GM21360 (cell line): Measurements from ENCODE around the gene TEK.
"Not testable (repeated sequence)": the region's sequence is repeated elsewhere in the genome, so short reads cannot be mapped to it uniquely, and the experiment has no call there.

ENCODE experiments used
- ATAC-seq: cut with Tn5 transposase; IDR thresholded peaks from one replicate; pipeline ENCODE4 v1.9.1; 2021; ENCODE audit warnings: mild to moderate bottlenecking, moderate library complexity; ENCODE audit not compliant: unreplicated experiment

The TEK gene

DNA sequence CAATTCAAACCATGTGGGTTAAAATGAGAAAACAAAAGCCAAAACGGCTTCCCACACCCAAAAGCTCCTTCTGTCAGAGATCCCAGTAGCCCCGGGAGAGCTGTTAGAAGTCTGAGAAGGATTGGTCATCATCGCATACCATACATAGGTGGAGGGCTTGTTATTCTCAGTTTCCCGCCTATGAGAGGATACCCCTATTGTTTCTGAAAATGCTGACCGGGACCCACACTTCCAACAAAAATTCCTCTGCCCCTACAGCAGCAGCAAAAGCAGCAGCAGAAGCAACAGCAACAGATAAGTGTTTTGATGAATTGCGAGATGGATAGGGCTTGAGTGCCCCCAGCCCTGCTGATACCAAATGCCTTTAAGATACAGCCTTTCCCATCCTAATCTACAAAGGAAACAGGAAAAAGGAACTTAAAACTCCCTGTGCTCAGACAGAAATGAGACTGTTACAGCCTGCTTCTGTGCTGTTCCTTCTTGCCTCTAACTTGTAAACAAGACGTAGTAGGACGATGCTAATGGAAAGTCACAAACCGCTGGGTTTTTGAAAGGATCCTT lies at the start of gene TEK:
TSS of gene TEK (plus strand) at position 245 of the 561 bp plus-strand sequence. CDS start 366 bp downstream, outside the sequence.
- ATAC-seq, result no peak

- no peak for ATAC-seq
Observed at GRCh38 chr9:27059412-27059811, 49.6 kb upstream of the TEK start.

DNA sequence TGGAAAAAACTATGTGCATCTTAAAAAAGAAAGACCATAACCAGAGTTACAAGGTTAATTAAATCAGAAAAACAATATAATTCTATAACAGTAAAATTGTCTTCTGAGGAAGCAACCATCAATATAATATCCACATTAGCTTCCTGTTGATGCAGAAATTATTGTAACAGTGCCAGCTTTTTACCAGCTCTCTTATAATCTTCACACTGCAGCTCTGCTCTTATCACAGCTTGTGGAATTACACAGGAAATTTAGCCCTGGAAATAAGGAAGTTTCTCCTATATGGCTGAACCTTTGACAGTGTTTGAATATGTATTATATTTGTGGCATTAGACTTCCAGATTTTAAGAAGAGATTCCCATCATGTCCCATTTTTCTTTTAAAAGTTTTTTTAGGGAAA lies 49.1 kb upstream of the TEK start:
- ATAC-seq, result no peak

DNA sequence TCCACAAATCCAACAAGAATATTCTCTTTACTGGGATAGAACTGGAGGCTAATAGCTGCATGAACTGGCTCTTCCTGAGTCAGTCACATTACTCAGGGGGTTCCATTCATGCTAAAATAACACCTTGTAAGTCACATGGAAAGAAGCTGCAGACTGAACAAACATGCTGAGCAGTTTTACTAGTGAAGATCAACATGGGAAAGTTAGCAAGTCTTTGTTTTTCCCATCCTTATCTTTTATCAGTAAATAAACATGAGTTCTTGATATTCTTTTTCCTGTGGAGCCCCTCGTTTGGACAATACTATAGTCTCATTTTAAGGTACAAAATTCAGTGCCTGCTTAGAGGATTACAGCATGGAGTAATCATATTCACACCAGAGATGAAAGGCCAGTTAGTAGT lies 43.7 kb upstream of the TEK start:
- no peak for ATAC-seq

DNA sequence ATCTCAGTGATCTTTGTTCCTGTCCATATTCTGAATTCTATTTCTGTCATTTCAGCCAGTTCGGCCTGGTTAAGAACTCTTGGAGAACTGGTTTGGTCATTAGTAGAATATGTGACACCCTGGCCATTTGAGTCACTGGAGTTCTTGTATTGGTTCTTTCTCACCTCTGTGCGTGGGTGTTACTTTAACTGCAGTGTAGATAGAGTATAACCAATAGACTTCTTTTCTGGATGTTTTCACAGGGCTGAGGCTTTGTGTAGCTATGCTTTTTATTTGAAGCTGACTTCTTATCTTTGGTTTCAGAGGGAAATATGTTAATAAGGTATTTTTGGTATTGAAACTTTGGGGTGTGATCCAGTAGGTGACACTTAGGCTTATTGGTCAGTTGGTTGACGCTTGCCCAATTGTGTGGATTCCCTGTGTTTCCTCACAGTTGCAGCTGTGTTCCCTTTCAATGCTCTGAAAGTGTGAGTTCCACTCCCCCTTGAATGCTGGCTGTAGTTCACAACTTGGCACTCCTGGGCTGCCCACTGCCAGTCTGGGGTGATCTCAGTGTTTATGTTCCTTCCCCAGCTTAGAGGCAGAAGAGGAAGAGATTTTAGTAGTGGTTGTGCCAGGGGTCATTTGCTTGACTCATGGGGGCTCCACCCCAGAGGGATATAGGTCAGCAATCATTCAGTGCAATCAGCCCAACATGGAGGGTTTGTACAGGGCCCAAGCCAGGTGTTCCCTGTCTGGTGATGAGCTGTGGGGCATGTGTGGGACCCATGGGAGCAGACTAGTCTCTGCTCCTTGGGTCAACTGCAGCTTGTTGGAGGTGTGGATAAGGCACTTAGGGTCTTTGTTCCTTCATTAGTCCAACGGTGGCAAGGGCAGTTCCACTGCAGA lies 34.9 kb upstream of the TEK start:
- no peak for ATAC-seq

GRCh38 chr9:27078685-27079084 lies 30.3 kb upstream of the TEK start:
- no peak for ATAC-seq

- no peak for ATAC-seq
Observed at GRCh38 chr9:27085456-27085855, 23.6 kb upstream of the TEK start.

DNA sequence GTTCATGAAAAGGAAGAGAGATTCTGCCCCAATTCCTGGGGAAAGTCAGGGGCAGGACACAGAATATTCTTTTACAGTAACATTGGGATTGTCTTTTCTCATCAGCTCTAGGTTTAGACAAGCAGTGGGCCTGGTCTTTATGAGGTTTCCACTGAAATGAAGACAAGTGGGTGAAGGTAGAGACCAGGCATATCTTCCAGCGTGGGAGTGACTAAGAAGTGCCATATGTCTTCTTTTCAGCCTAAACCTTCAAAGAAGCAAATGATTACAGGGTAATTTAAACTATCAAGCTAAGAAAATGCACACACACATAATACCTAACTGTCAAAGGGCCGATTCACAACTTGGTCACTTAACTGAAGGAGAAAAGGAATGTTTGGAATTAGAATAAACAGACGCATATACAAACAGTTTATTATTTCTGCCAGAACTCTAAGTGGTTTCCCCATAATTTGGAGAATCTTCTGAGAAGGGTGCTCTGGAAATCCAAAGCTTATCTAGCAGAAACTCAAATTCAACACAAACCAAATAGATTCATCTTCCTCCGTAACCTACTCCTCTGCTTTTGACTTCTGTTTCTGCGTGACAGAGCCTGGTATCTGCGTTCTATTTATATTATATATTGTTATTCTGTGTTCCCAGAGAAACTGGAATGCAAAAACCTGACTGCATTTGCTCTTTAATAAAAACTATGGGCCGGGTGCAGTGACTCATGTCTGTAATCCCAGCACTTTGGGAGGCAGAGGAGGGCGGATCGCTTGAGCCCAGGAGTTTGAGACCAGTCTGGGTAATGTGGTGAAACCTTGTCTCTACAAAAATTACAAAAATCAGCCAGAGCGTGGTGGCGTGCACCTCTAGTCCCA lies 22.0 kb upstream of the TEK start:
- no peak for ATAC-seq

- no peak for ATAC-seq
Observed at GRCh38 chr9:27088981-27089380, 20.0 kb upstream of the TEK start.

GRCh38 chr9:27089706-27090105 lies 19.3 kb upstream of the TEK start:
- no peak for ATAC-seq

GRCh38 chr9:27090231-27090630 lies 18.8 kb upstream of the TEK start:
- ATAC-seq, result no peak

DNA sequence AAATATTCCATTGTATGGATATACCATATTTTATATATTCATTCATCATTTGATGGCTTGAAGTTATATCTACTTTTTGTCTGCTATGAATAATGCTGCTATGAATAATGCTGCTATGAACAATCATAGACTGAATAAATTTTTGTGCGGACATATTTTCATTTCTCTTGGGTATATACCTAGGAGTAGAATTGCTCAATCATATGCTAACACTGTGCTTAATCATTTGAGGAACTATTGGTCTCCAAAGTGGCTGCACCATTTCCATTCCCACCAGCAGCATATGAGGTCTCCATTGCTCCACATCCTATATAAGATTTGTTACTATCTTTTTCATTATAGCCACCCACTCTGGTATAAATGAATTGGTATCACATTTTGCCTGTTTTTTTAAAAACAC lies 18.3 kb upstream of the TEK start:
- no peak for ATAC-seq

GRCh38 chr9:27092496-27092895 lies 16.5 kb upstream of the TEK start:
- ATAC-seq, result not testable (repeated sequence)

GRCh38 chr9:27093384-27094067 lies 15.5 kb upstream of the TEK start:
- not testable (repeated sequence) for ATAC-seq

DNA sequence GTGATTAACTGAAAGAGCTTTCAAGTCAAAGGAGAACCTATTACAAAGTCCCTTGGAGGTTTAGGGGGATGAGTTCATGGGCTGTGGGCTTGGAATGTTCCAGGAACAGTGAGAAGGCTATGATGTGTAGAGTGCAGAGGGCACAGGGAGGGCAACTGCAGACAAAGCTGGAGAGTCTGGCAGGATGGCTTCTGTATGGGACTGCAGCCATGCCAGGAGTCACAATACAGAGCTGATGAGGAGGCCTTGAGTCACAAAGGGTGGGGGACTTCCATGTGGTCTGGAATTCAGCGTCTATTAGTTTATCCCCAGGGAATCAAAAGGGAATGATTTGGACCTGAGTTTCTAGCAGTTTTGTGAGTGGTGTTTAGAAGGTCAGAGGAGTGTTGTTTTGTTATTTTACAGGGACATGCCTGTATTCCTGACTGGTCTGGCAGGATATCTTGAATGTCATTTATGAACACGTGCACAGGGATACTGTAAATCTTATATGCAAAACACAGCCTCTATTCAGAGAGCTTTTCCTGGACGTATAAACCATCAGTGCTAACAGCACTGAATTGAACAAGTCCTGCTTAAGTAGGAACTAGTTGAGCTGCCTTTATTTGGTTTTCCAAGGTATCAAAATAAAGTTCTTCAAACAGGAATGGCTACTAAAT lies 14.3 kb upstream of the TEK start:
- no peak for ATAC-seq

DNA sequence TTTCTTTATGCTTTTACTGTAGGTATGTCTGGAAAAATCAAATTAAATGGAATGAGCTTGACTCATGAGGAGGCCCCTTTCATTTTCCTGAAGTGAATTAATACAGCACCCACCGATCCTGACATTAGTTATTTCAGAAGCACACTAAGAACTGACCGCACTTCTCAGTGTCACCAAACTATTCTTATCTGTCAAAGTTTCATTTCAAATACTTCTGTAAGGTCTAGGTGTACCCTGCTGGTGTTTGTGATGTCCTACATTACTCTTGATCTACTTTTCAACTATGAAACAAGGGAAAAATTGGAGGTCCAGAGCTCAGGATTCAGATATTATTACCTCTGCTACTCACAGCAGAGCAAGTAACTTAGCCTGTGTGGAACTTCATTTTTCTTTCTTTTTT lies 1.8 kb upstream of the TEK start:
- no peak for ATAC-seq

- ATAC-seq, result no peak
Observed at GRCh38 chr9:27109621-27110020, 596 bp downstream of the TEK start.

DNA sequence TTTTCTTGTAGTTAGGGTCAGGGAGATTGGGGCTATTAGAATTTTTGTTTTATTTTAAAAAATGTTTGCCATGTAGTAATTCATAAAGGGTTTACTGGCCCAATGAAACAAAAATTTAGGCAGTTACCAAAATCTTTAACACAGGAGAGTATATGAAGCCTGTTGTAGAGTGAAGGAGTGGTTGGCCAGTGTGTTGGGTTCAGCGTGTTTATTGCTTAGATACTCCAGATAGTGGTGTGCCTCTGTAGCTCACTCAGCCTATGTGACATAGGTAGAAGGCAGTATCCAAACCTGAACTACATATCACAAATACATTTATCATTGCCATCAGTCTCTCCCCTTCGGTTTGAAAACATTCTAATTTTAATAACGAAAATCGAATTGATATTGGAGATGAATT lies 1.2 kb downstream of the TEK start:
- ATAC-seq, result no peak

- no peak for ATAC-seq
Observed at GRCh38 chr9:27112235-27112634, 3.2 kb downstream of the TEK start.

GRCh38 chr9:27117489-27118135 lies 8.6 kb downstream of the TEK start:
- no peak for ATAC-seq
